T-helper 1 cell treated with Interleukin-12 subunit alpha and Interleukin-12 subunit beta and Interleukin-4 antibody, amounts not matched to agents 30 ng/mL and 1 ng/mL, for 36 hours (primary cell): Measurements from ENCODE around the gene INSRR. TPM values are rescaled to one million over a fixed set of nuclear protein-coding genes. Genes with fewer than 3 reads are reported as not detected.

ENCODE experiments used
- intact Hi-C: fragments of 100-400 bp; cut with micrococcal nuclease; formaldehyde crosslinking; loops from one replicate; pipeline ENCODE4 v1.15.1; 2024
- total RNA-seq: library from RNA; stranded (reverse); gene quantifications from 2 replicates; pipeline ENCODE4 v1.2.3, GENCODE V29; 2022

Gene INSRR
- total RNA-seq, 1 donor from 2014 or later, result 0.81 TPM

GRCh38 chr1:156836041-156836654, 22.8 kb downstream of the INSRR start:
- intact Hi-C loops, result loop anchor here (1.0 to 5.0 kb wide), 2 partner anchors 20 to 301 kb away; partner anchors contain the start of genes ETV3 and SH2D2A

DNA sequence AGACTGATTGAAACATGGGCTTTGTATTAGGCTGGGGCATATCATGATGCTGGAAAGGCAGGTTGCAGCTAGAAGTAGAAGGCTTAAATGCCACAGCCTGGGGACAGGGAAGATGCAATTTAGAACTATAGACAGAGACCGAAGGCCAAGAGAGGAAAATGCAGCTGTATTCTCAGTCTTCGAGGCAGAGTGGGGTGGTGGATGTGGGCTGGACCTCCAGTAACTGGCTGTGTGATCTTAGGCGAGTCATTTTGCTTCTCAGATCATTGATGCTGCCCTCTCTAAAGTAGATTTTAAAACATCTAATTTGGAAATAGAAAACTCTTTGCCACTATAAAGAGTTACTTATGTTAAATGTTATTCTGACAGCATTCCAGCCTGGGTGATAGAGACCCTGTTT, 24.6 kb downstream of the INSRR start:
- intact Hi-C loops, result loop anchor here (2.0 kb wide), 1 partner anchor 14 kb away; no protein-coding TSS in a partner anchor

GRCh38 chr1:156833603-156834002, 25.3 kb downstream of the INSRR start:
- intact Hi-C loops, result loop anchor here (2.0 kb wide), 1 partner anchor 15 kb away; no protein-coding TSS in a partner anchor

DNA sequence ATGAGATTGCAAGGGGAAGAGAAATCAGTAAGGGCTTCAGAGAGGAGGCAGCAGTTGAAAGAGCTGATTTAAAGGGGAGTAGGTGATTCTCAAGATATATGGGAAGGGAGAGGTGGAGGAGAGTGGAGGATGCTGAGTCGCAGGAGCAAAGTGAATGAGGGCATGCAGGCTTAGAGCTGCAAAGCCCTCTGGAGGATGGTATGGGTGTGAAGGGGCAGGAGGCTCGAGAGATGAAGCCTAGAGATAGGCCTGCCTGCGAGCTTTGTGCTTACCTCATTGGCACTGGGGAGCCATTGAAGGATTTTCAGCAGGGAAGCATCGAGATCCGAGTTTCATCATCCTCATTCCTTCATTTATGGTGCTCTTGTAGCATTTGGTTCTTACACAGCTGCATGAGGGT, 26.5 kb downstream of the INSRR start:
- intact Hi-C loops, result no loop called here

DNA sequence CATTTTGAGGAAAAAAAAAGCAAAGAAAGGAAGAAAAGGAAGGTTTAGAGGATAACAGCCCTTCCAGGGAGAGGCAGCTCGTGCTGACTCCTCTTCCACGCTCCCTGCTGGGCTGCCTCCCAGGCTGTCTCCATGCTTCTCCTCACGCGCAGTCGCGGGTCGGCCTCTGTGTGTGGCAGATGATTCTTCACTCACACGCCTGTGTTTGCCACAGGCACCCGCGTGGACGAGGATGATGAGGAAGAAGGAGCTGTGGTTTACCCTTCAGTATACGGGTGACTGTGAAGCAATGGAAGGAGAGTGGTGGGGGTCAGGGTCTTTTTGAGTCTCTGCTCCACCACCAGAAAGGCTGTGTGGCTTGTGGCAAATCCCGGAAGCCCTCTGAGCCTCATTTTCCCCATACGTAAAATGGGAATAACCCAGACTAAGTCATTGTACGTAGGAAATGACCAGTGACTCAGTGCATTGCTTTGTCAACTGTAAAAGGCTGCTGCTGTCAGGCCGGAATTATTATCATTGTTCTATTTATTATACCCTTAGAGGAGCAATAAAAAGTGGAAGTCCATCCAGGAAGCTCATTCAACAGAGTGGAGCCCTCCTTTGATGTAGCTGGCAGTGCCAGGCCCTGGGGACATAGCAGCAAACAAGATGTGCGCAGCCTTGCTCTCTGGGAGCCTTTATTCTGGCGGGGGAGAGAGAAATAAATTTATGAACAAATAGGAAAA, 30.4 kb downstream of the INSRR start:
- intact Hi-C loops, result no loop called here

GRCh38 chr1:156826630-156827029, 32.3 kb downstream of the INSRR start:
- intact Hi-C loops, result no loop called here

DNA sequence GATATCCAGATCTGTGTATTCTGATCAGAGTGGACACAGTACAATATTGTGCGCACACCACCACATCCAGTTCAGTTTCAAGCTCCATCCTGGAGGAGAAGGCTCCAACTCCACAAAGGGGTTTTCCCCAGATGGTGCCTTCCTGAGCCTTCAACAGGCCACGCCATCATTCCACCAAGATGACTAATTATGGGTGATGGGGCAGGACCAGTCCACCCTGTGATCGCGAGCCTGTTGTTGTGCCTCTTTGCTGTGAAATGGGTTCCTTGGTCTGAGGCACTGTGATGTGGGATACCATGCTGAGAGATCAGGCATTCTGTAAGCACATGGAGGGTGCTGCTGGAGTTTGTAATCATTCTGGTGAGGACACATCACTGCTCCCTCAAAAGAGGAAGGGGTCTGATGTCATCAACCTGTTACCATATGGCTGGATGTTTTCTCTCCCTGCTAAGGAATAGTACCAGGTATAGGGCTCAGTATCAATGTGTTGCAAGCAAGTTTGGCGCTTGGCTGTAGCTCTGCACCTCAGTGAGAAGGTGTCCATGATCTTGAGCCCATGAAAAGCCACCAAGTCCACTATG, 35.6 kb downstream of the INSRR start:
- intact Hi-C loops, result no loop called here

- intact Hi-C loops, result no loop called here
Measured at GRCh38 chr1:156822680-156823079, 36.2 kb downstream of the INSRR start.

- intact Hi-C loops, result no loop called here
Measured at GRCh38 chr1:156821801-156822200, 37.1 kb downstream of the INSRR start.

- intact Hi-C loops, result loop anchor here (1.0 to 10.0 kb wide), 9 partner anchors 9 to 318 kb away; partner anchors contain the start of genes ETV3, ISG20L2, METTL25B and MRPL24
Measured at GRCh38 chr1:156816561-156817328, 42.2 kb downstream of the INSRR start, which contains the start of gene SH2D2A. TSS of gene SH2D2A (minus strand) at chr1:156816848. CDS start at chr1:156816708, 140 bp downstream.

- intact Hi-C loops, result loop anchor here (1.0 to 10.0 kb wide), 9 partner anchors 9 to 319 kb away; partner anchors contain the start of genes ETV3, ISG20L2, METTL25B and MRPL24
Measured at GRCh38 chr1:156815961-156816422, 42.9 kb downstream of the INSRR start.

DNA sequence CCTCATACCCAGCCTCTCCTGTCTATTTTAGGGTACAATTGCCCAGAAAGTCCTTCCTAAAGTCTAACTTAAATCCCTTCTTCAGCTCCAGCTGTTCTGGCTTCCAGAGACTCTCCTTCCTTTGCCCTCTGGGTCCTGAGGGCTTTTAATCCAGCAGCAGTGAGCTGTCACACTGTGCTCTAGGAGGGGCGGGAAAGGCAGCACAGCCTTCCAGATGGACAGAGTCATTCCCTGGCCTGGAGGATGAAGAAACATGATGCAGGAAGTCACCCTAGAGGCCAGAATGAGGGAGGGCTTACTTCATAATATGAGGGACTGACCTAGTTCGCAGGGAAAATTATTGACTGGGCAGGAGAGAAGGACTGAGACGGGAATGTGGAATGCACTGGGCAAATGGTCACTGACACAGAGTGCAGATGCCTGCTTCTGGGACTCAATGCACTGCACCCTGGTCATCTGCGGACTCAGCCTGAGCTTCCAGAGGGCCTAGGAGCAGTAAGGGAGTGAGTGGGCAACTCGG, 43.5 kb downstream of the INSRR start:
- intact Hi-C loops, result loop anchor here (10.0 kb wide), 1 partner anchor 319 kb away; the partner anchor contains the start of gene ETV3

DNA sequence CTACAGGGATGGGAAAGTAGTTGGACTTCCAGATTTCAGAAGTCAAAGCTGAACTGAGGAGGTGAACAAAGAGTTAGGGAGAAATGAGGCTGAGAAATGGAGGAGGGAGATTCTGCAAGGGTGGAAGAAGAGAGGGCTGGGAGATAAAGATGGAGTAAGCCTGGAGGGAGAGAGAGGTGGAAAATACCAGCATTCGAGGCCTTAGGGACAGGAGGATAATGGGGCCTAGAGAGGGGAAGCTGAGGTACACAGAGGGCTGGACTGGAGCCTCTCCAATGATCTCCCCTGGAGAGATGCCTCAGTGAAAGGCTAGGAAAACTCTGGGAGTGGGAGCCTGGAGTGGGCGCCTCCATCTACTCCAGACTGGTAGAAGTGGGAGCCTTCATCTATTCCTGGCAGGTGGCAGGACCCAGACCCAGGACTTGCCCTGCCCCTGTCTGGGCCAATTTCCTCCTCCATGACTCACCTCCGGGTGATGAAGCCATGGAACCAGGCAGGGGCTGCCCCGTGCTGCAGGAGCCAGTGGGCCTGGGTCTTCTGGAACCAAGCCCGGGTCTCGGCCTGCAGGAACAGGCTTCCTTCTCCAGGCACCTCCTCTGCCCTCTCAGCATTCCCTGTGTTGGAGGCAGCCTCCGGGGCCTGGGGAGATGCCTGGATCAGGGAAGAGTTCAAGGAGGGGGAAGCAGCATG, 44.2 kb downstream of the INSRR start:
- intact Hi-C loops, result loop anchor here (10.0 kb wide), 1 partner anchor 320 kb away; the partner anchor contains the start of gene ETV3

DNA sequence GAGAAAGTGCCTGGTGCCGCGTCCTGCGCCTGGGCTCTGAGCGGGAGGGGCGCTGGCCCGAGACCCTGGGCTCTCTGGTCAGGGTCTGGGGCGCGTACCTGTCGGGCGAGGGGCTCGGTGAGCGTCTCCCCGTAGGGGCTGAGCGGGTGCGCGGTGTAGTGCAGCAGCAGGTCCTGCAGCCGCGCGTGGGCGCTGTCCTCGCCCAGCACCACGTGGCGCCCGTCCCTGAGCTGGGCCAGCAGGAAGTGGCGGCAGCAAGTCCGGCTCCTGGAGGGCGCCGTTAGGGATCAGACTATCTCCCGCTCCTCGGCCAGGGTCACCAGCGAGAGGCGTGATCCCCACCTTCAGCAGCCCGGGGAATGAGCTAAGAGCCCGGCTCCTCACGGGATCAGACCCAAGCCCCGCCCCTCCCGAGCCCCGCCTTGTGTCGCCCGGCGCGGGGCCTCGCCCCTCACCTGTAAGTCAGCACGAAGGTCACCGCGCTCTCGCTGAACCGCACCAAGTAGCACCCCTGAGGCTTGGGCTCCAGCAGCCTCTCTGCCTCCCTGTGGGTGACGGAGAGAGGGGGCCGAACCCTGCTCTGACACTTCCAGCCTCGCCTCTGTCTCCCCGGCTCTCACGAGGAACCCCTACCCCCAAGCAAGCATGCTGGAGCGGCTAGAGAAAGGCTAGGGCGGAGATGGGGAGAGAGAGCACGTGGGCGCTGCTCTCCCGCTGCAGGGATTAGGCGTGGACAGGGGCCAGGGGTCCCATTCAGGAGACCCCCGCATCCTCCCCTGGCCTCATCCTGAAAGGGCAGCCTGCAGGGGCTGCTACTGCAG, 45.0 kb downstream of the INSRR start:
- intact Hi-C loops, result loop anchor here (1.0 to 10.0 kb wide), 2 partner anchors 17 to 321 kb away; partner anchors contain the start of gene ETV3

DNA sequence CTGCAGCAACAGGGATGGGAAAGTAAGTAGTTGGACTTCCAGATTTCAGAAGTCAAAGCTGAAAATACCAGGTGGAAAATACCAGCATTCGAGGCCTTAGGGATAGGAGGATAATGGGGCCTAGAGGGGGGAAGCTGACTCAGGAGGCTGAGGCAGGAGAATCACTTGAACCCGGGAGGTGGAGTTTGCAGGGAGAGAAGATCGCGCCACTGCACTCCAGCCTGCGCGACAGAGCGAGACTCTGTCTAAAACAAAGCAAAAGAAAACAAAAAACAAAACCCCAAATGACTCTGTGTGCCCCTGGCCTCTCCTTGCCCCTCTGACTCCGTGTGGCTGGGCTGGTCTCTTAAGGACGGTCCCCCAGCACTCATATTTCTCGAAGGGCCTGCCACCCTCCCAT, 45.6 kb downstream of the INSRR start:
- intact Hi-C loops, result loop anchor here (1.0 to 10.0 kb wide), 2 partner anchors 16 to 322 kb away; partner anchors contain the start of gene ETV3

DNA sequence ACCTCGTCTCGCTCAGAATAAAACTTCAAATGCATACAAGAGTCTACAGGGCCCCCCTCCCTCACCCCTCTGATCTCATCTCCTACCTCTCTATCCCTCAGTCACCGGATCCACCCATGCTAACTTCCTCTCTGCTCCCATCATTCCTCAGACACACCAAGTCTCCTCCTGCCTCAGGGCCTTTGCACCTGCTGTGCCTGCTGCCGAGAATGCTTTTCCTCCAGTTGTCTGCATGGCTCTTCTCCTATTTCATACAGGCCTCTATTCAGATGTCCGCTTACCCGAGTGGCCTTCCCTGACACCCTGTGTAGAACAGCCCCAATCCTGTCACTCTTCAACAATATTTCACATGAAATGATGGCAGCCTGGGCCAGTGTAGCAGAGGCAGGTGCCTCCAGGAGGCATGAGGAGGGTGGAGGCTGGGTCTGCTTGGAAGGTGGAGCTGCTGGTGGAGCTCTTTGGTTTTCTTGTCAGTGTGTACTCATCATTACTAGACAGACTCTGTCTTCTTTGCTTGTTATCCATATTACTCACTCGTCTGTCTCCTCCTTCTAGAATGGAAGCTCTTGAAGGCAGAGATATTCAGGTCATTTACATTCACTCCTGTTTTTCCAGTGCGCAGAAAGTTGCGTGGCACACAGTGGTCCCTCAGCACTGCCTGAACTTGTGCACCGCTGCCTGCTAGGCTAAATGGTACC, 46.5 kb downstream of the INSRR start:
- intact Hi-C loops, result loop anchor here (10.0 kb wide), 1 partner anchor 322 kb away; the partner anchor contains the start of gene ETV3

DNA sequence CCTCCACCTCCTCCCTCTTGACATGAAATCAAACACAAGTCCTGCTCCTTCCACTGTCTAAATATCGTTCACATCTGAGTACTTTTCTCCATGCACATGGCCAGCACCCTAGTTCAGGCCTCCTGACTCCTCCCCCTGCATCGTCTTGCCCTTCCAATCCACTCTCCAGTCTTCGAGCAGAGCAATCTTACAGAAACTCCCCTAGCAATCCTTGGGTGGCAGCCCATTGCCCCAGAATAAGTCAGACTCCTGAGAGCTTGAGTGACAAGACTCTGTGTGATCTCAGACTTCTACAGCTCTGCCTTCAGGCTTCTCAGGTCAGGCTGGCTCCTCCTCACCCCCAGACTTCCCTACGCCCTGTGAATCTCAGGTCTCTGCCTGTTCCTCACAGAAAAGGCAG, 47.7 kb downstream of the INSRR start:
- intact Hi-C loops, result loop anchor here (10.0 kb wide), 1 partner anchor 324 kb away; the partner anchor contains the start of gene ETV3

DNA sequence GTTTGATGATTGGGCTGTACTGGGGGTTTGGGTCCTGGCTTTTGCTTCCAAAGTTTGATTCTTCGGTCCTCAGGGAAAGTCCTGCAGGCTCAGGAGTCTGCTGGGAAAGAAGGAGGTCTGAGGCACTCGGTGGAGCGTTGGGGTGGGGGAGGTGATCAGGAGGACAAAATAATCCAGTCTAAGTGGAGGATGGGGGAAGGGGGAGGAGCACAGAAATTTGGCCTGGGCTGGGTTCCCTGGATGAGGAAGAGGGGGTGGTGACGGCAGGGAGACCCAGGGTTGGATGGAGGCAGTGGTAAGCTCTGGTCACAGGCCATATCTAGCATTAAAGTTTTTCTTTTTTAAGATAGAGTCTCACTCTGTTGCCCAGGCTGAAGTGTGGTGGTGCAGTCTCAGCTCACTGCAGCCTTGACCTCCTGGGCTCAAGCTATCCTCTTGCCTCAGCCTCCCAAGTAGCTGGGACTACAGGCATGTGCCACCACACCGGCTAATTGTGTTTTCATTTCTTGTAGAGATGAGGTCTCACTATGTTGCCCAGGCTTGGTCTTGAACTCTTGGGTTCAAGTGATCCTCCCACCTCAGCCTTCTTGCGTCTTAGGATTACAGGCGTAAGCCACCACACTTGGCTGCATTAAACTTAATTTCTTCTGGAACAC, 49.1 kb downstream of the INSRR start:
- intact Hi-C loops, result loop anchor here (10.0 kb wide), 1 partner anchor 325 kb away; the partner anchor contains the start of gene ETV3
